Measurements from ENCODE around the gene MTHFSD. TPM values are rescaled to one million over a fixed set of nuclear protein-coding genes. Genes with fewer than 3 reads are reported as not detected.

Gene MTHFSD
- total RNA-seq, 6 experiments from 2014 or later: 5.9 to 11.6 (median 9.0) TPM

DNA sequence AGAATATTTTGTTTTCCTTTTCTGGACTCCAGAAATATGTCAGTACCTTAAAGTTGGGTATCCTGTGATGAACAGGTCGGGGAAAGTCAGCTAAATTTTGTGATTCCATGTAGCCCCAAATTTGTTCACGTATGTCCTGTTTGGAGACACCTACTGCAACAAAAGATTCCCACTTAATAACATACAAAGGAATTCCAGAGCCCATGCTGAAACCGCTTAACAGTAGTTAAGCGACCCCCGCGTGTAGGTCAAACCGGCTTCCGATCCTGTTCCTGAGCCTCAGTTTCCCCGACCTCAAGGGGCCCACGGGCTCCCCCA, 477 bp downstream of the MTHFSD start:
- no peak for TF ChIP-seq POLR2A (IDR thresholded peaks at IDR 0.05)
- TF ChIP-seq CTCF (IDR thresholded peaks at IDR 0.05): no peak
- Histone ChIP-seq H3K4me3 (peak overlapping the region; percentile 77 to 95 (median 88)), H3K27me3 (no peaks in the 10 kb centered on the region), H3K27ac (peak overlapping the region; percentile 73 to 84 (median 76)), H3K9me3 (no peaks in the 10 kb centered on the region), H3K36me3 (no peaks in the 10 kb centered on the region), H3K4me1 (peaks cover 0 to 10% (median 4%) of the 10 kb centered on the region in 4 donors)
- WGBS (ENCODE audit: insufficient coverage, low coverage, low lambda C conversion rate, missing lambda C conversion rate): 5% methylated on average over 10 of the region's 10 CpGs
- intact Hi-C loops (cut with DNase I): no loop called here
- DNase-seq: no peak
- ATAC-seq: no peak

GRCh38 chr16:86553356-86553755, 1.7 kb downstream of the MTHFSD start:
- H3K36me3 ChIP-seq: no peaks in the 10 kb centered on the region
- no peak for TF ChIP-seq CTCF (IDR thresholded peaks at IDR 0.05)
- no peak for TF ChIP-seq POLR2A (IDR thresholded peaks at IDR 0.05)
- intact Hi-C loops (cut with DNase I): no loop called here
- H3K27me3 ChIP-seq: no peaks in the 10 kb centered on the region
- no peaks in the 10 kb centered on the region for H3K9me3 ChIP-seq
- no peak overlapping the region for H3K27ac ChIP-seq
- no peak for ATAC-seq
- WGBS (ENCODE audit: insufficient coverage, low coverage, low lambda C conversion rate, missing lambda C conversion rate): 100% methylated on average over 1 of the region's 22 CpGs
- peaks cover 0 to 10% (median 4%) of the 10 kb centered on the region in 4 donors for H3K4me1 ChIP-seq
- H3K4me3 ChIP-seq: no peak overlapping the region
- DNase-seq: no peak

GRCh38 chr16:86550281-86550680, 4.8 kb downstream of the MTHFSD start:
- Histone ChIP-seq H3K4me3 (no peak overlapping the region), H3K4me1 (peaks cover 0 to 6% (median 2%) of the 10 kb centered on the region in 4 donors), H3K36me3 (peaks cover 0 to 23% (median 3%) of the 10 kb centered on the region in 4 donors), H3K9me3 (no peaks in the 10 kb centered on the region), H3K27ac (no peak overlapping the region), H3K27me3 (no peaks in the 10 kb centered on the region)
- 100% methylated on average over 2 of the region's 5 CpGs for WGBS (ENCODE audit: insufficient coverage, low coverage, low lambda C conversion rate, missing lambda C conversion rate)
- no peak for DNase-seq
- no peak for TF ChIP-seq CTCF (IDR thresholded peaks at IDR 0.05)
- no peak for TF ChIP-seq POLR2A (IDR thresholded peaks at IDR 0.05)
- ATAC-seq: no peak
- intact Hi-C loops (cut with DNase I): no loop called here

DNA sequence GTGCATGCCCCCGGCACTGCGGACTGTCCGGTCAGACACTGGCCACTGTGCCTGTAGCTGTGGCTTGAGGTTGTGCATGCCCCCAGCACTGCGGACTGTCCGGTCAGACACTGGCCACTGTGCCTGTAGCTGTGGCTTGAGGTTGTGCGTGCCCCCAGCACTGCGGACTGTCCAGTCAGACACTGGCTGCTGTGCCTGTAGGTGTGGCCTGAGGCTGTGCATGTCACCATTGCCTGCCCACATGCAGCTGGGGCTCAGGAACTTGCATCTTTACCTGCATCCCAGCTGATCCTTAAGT, 5.2 kb downstream of the MTHFSD start:
- H3K9me3 ChIP-seq: no peaks in the 10 kb centered on the region
- DNase-seq: no peak
- H3K36me3 ChIP-seq: peaks cover 0 to 23% (median 3%) of the 10 kb centered on the region in 4 donors
- no CpG with 5 or more reads among the region's 7 CpGs for WGBS (ENCODE audit: insufficient coverage, low coverage, low lambda C conversion rate, missing lambda C conversion rate)
- H3K27me3 ChIP-seq: no peaks in the 10 kb centered on the region
- no peak overlapping the region for H3K27ac ChIP-seq
- intact Hi-C loops (cut with DNase I): no loop called here
- no peak for ATAC-seq
- TF ChIP-seq POLR2A (IDR thresholded peaks at IDR 0.05) (no peak), CTCF (IDR thresholded peaks at IDR 0.05) (no peak)
- H3K4me3 ChIP-seq: no peak overlapping the region
- H3K4me1 ChIP-seq: peaks cover 0 to 6% (median 2%) of the 10 kb centered on the region in 4 donors

Data from right lobe of liver (tissue), 6 donors.